ENCODE measurements around the gene MSN. TPM values are rescaled to one million over a fixed set of nuclear protein-coding genes. Genes with fewer than 3 reads are reported as not detected.

MSN gene
- total RNA-seq, 4 donors from 2014 or later: 39.1 to 69.6 (median 59.6) TPM

DNA sequence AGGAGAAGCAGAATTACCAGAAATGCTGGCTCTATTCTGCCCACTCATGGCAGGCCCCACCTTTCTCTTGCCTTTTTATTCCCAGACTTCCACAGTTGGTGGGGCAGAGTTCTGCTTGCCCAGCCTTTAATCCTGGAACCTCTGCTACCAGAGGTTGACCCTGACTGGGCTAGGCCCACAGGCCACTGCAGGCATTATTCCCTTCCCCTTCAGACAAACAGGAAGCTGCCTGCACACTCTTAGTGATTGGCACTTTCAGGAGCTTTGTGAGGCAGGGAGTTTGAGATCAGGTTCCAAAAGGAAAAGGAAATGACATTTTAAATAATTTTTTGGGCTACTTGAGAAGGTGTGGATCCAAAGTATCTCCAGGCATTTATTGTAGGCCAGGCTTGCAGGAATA, 18.8 kb downstream of the MSN start:
- ATAC-seq: no peak
- H3K36me3 ChIP-seq: no peaks in the 10 kb centered on the region
- no peak for DNase-seq
- intact Hi-C loops (cut with DNase I; ENCODE audit: low total_unique reads): no loop called here
- TF ChIP-seq CTCF (IDR thresholded peaks at IDR 0.05 in 4 of 5, conservative IDR thresholded peaks at IDR 0.05 in 1 of 5) (no peak), POLR2A (IDR thresholded peaks at IDR 0.05) (no peak)
- H3K9me3 ChIP-seq: no peaks in the 10 kb centered on the region
- in situ Hi-C loops (cut with MboI; ENCODE audit: low sequenced_read_pairs in 4 of 4): loop anchor here in 1 of 4 donors (25.0 kb wide), 1 partner anchor 99 kb away; no protein-coding TSS in a partner anchor
- H3K27ac ChIP-seq: peak overlapping the region in 3 of 4 donors; percentile 29 to 39 (median 34)
- no peaks in the 10 kb centered on the region for H3K27me3 ChIP-seq
- H3K4me3 ChIP-seq: no peak overlapping the region
- H3K4me1 ChIP-seq: peaks cover 16 to 49% of the 10 kb centered on the region in 2 donors

GRCh38 chrX:65687367-65687766, 19.9 kb downstream of the MSN start:
- in situ Hi-C loops (cut with MboI; ENCODE audit: low sequenced_read_pairs in 4 of 4): loop anchor here in 1 of 4 donors (25.0 kb wide), 1 partner anchor 100 kb away; no protein-coding TSS in a partner anchor
- no peak overlapping the region for H3K4me3 ChIP-seq
- ATAC-seq: no peak
- intact Hi-C loops (cut with DNase I; ENCODE audit: low total_unique reads): no loop called here
- no peak for DNase-seq
- H3K27me3 ChIP-seq: no peaks in the 10 kb centered on the region
- no peaks in the 10 kb centered on the region for H3K36me3 ChIP-seq
- TF ChIP-seq POLR2A (IDR thresholded peaks at IDR 0.05): no peak
- no peak for TF ChIP-seq CTCF (IDR thresholded peaks at IDR 0.05 in 4 of 5, conservative IDR thresholded peaks at IDR 0.05 in 1 of 5)
- H3K27ac ChIP-seq: peak overlapping the region in 3 of 4 donors; percentile 72 to 81 (median 74)
- H3K9me3 ChIP-seq: no peaks in the 10 kb centered on the region
- H3K4me1 ChIP-seq: peaks cover 16 to 52% of the 10 kb centered on the region in 2 donors

DNA sequence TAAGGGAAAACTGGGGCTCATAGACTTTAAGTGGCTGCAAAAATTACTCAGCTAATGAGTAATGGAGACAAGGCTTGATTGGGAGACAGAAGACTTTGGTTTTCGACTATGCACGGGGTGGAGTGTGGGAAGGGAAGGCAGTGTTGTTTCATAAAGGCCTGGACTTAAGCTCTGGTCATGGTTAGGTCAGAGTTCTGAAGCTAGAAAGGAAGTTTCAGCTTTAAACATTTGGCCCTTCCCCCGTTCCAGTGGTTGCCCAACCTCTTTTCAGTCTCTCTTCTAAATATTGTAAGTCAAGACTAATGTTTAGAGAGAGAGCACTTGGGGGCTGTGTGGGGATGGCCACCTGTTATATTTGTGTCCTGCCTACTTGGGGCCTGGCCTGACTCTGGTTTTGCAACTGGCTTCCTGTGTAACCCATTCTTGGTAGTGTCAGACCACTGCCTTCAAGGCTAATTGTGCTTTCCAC, 21.0 kb downstream of the MSN start:
- intact Hi-C loops (cut with DNase I; ENCODE audit: low total_unique reads): no loop called here
- DNase-seq: no peak
- peak overlapping the region; percentile 69 to 81 (median 73) for H3K27ac ChIP-seq
- no peak for TF ChIP-seq CTCF (IDR thresholded peaks at IDR 0.05 in 4 of 5, conservative IDR thresholded peaks at IDR 0.05 in 1 of 5)
- no peak for TF ChIP-seq POLR2A (IDR thresholded peaks at IDR 0.05)
- in situ Hi-C loops (cut with MboI; ENCODE audit: low sequenced_read_pairs in 4 of 4): loop anchor here in 1 of 4 donors (25.0 kb wide), 1 partner anchor 101 kb away; no protein-coding TSS in a partner anchor
- ATAC-seq: peak in 1 of 2 donors; percentile 50
- H3K36me3 ChIP-seq: no peaks in the 10 kb centered on the region
- peaks cover 16 to 52% of the 10 kb centered on the region in 2 donors for H3K4me1 ChIP-seq
- no peak overlapping the region for H3K4me3 ChIP-seq
- H3K27me3 ChIP-seq: no peaks in the 10 kb centered on the region
- H3K9me3 ChIP-seq: no peaks in the 10 kb centered on the region

DNA sequence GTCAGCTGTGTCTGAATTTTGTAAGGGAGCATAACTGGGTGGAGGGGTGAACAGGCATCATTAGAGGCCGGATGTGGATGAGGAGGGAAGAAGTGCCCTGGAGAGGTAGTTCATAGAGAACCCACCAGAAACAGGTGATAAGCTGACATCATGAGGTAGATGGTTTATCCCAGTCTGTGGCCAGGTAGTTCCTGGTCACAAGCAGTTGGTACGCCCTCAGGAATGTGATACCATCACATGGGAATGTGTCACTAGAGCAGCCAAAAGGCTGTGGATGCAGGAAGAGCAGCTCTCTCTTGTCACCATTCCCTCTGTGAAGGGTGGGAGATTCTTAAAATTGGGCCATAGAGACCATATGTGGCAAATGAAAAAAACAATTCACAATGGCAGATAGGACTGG, 21.9 kb downstream of the MSN start:
- no peaks in the 10 kb centered on the region for H3K36me3 ChIP-seq
- intact Hi-C loops (cut with DNase I; ENCODE audit: low total_unique reads) (no loop called here), in situ Hi-C loops (cut with MboI; ENCODE audit: low sequenced_read_pairs in 4 of 4) (loop anchor here in 1 of 4 donors (25.0 kb wide), 1 partner anchor 102 kb away; no protein-coding TSS in a partner anchor)
- H3K4me3 ChIP-seq: no peak overlapping the region
- DNase-seq: no peak
- TF ChIP-seq CTCF (IDR thresholded peaks at IDR 0.05 in 4 of 5, conservative IDR thresholded peaks at IDR 0.05 in 1 of 5) (no peak), POLR2A (IDR thresholded peaks at IDR 0.05) (no peak)
- no peaks in the 10 kb centered on the region for H3K9me3 ChIP-seq
- peak overlapping the region; percentile 69 to 81 (median 73) for H3K27ac ChIP-seq
- H3K4me1 ChIP-seq: peaks cover 16 to 53% of the 10 kb centered on the region in 2 donors
- ATAC-seq: peak in 1 of 2 donors; percentile 52
- no peaks in the 10 kb centered on the region for H3K27me3 ChIP-seq

Measured in gastrocnemius medialis (tissue), 4 donors.